Subcutaneous abdominal adipose tissue (tissue), 5 donors: Measurements from ENCODE around the gene ATOH7.

Source experiments
- H3K27ac ChIP-seq: one replicate; pipeline ENCODE4 v1.7.0; 2013; ENCODE audit warnings: low read depth, mild to moderate bottlenecking, inconsistent platforms, low read length, moderate library complexity
- H3K27me3 ChIP-seq, 5 donors: one replicate each; pipeline ENCODE4 v1.7.0; 2013; ENCODE audit warnings: low read length in 5 of 5, inconsistent platforms in 1 of 5; ENCODE audit not compliant: control insufficient read depth in 5 of 5, insufficient read depth in 4 of 5
- H3K36me3 ChIP-seq, 5 donors: one replicate each; pipeline ENCODE4 v1.7.0; 2013; ENCODE audit warnings: low read length in 5 of 5; ENCODE audit not compliant: control insufficient read depth in 5 of 5, insufficient read depth in 5 of 5
- H3K4me1 ChIP-seq, 5 donors: one replicate each; pipeline ENCODE4 v1.7.0; 2013; ENCODE audit warnings: low read length in 5 of 5, mild to moderate bottlenecking in 3 of 5, moderate library complexity in 1 of 5; ENCODE audit not compliant: control insufficient read depth in 5 of 5, insufficient read depth in 5 of 5
- H3K4me3 ChIP-seq, 5 donors: one replicate each; pipeline ENCODE4 v1.7.0; 2013; ENCODE audit warnings: low read length in 5 of 5, low read depth in 1 of 5
- H3K9ac ChIP-seq, 5 donors: one replicate each; pipeline ENCODE4 v1.7.0; 2013; ENCODE audit warnings: low read length in 5 of 5, mild to moderate bottlenecking in 4 of 5, moderate library complexity in 3 of 5
- H3K9me3 ChIP-seq, 5 donors: one replicate each; pipeline ENCODE4 v1.7.0; 2013; ENCODE audit warnings: low read length in 5 of 5; ENCODE audit not compliant: control insufficient read depth in 5 of 5
- donor health status: healthy.
- donor health status: healthy.
- donor health status: healthy.
- donor health status: healthy.
- donor health status: healthy.

ATOH7 gene

GRCh38 chr10:68188835-68189234, 43.1 kb downstream of the ATOH7 start:
- Histone ChIP-seq H3K4me1 (no peaks in the 10 kb centered on the region), H3K27ac (no peak overlapping the region), H3K27me3 (peaks cover 0 to 3% (median 3%) of the 10 kb centered on the region in 5 donors), H3K9ac (no peak overlapping the region), H3K36me3 (no peaks in the 10 kb centered on the region), H3K9me3 (no peaks in the 10 kb centered on the region), H3K4me3 (no peak overlapping the region)

- Histone ChIP-seq H3K27me3 (peaks cover 0 to 3% (median 3%) of the 10 kb centered on the region in 5 donors), H3K27ac (no peak overlapping the region), H3K36me3 (no peaks in the 10 kb centered on the region), H3K9ac (no peak overlapping the region), H3K9me3 (no peaks in the 10 kb centered on the region), H3K4me1 (no peaks in the 10 kb centered on the region), H3K4me3 (no peak overlapping the region)
Measured at GRCh38 chr10:68185085-68185484, 46.8 kb downstream of the ATOH7 start.

GRCh38 chr10:68184546-68184945, 47.4 kb downstream of the ATOH7 start:
- no peaks in the 10 kb centered on the region for H3K9me3 ChIP-seq
- H3K4me1 ChIP-seq = no peaks in the 10 kb centered on the region
- no peak overlapping the region for H3K9ac ChIP-seq
- no peak overlapping the region for H3K4me3 ChIP-seq
- H3K27ac ChIP-seq = no peak overlapping the region
- no peaks in the 10 kb centered on the region for H3K36me3 ChIP-seq
- peaks cover 0 to 3% (median 3%) of the 10 kb centered on the region in 5 donors for H3K27me3 ChIP-seq
